ENCODE data around the gene RARG. TPM values are rescaled to one million over a fixed set of nuclear protein-coding genes. Genes with fewer than 3 reads are reported as not detected.

RARG gene
- polyA plus RNA-seq, 3 donors = 1.8 to 14.6 (median 2.3) TPM

- Mint-ChIP-seq H3K36me3 (peaks cover 17% of the 10 kb centered on the region in 2 donors), H3K27me3 (ENCODE audit: low read depth in 3 of 3) (peaks cover 3 to 18% (median 7%) of the 10 kb centered on the region in 3 donors), H3K4me1 (peaks cover 79% of the 10 kb centered on the region), H3K9me3 (peaks cover 5 to 9% (median 6%) of the 10 kb centered on the region in 7 donors), H3K4me3 (peak overlapping the region; percentile 91 to 98), H3K27ac (peak overlapping the region; percentile 88 to 100 (median 99))
- DNase-seq = peak; percentile 44 to 52 (median 48)
- Histone ChIP-seq H3K4me1 (ENCODE audit: control insufficient read depth in 1 of 2, insufficient read depth in 2 of 2, low read length in 2 of 2) (peaks cover 69 to 85% of the 10 kb centered on the region in 2 donors), H3K27me3 (ENCODE audit: control insufficient read depth in 2 of 2, insufficient read depth in 2 of 2, low read length in 2 of 2) (no peaks in the 10 kb centered on the region), H3K36me3 (replicated peaks in 1 of 2; ENCODE audit: control insufficient read depth in 1 of 2, insufficient read depth in 2 of 2, low read length in 2 of 2) (peaks cover 0 to 3% of the 10 kb centered on the region in 2 donors), H3K4me2 (replicated peaks; ENCODE audit: extremely low read depth, low read length, poor library complexity, severe bottlenecking) (peak overlapping the region; percentile 100), H3K27ac (ENCODE audit: low read depth in 1 of 2, low read length in 2 of 2) (peak overlapping the region; percentile 48 to 82), H2AFZ (ENCODE audit: insufficient read depth, low read depth, low read length, poor library complexity, severe bottlenecking) (peak overlapping the region; percentile 73), H4K20me1 (ENCODE audit: insufficient read depth, low read length) (no peaks in the 10 kb centered on the region), H3K79me2 (ENCODE audit: insufficient read depth, low read length) (peaks cover 21% of the 10 kb centered on the region), H3K9me3 (replicated peaks in 1 of 2; ENCODE audit: control insufficient read depth in 1 of 2, insufficient read depth in 1 of 2, low read length in 2 of 2) (peaks cover 0 to 7% of the 10 kb centered on the region in 2 donors), H3K9ac (ENCODE audit: insufficient read depth, low read length, poor library complexity, severe bottlenecking) (peak overlapping the region; percentile 45), H3K4me3 (replicated peaks in 1 of 3; ENCODE audit: low read depth in 2 of 3, low read length in 3 of 3) (peak overlapping the region; percentile 44 to 97 (median 84))
- TF ChIP-seq CTCF (IDR thresholded peaks at IDR 0.05) = no peak
- intact Hi-C loops (cut with micrococcal nuclease) = loop anchor here (2.0 to 10.0 kb wide), 5 partner anchors 32 to 285 kb away; partner anchors contain the start of genes AAAS (in 1 of the 2), ESPL1 (in 1 of the 2), MYG1 (in 1 of the 2) and NPFF (in 1 of the 2)
- under 1% methylated on average over 28 of the region's 53 CpGs for WGBS (ENCODE audit: insufficient coverage)
Observed at GRCh38 chr12:53219956-53220693, 11.9 kb downstream of the RARG start.

- no peak for DNase-seq
- H3K9me3 ChIP-seq (replicated peaks in 1 of 2; ENCODE audit: control insufficient read depth in 1 of 2, insufficient read depth in 1 of 2, low read length in 2 of 2) = peaks cover 0 to 7% of the 10 kb centered on the region in 2 donors
- WGBS (ENCODE audit: insufficient coverage) = 14% methylated on average over 26 of the region's 27 CpGs
- peak overlapping the region; percentile 53 to 99 (median 85) for H3K27ac Mint-ChIP-seq
- peaks cover 0 to 10% of the 10 kb centered on the region in 2 donors for H3K36me3 ChIP-seq (replicated peaks in 1 of 2; ENCODE audit: control insufficient read depth in 1 of 2, insufficient read depth in 2 of 2, low read length in 2 of 2)
- peak overlapping the region; percentile 44 to 97 (median 84) for H3K4me3 ChIP-seq (replicated peaks in 1 of 3; ENCODE audit: low read depth in 2 of 3, low read length in 3 of 3)
- peak overlapping the region; percentile 100 for H3K4me2 ChIP-seq (replicated peaks; ENCODE audit: extremely low read depth, low read length, poor library complexity, severe bottlenecking)
- peaks cover 5 to 16% (median 6%) of the 10 kb centered on the region in 3 donors for H3K27me3 Mint-ChIP-seq (ENCODE audit: low read depth in 3 of 3)
- H3K27ac ChIP-seq (ENCODE audit: low read depth in 1 of 2, low read length in 2 of 2) = peak overlapping the region in 1 of 2 donors; percentile 82
- H3K9me3 Mint-ChIP-seq = peaks cover 5 to 9% (median 7%) of the 10 kb centered on the region in 7 donors
- H3K36me3 Mint-ChIP-seq = peaks cover 23 to 24% of the 10 kb centered on the region in 2 donors
- H3K4me1 Mint-ChIP-seq = peaks cover 81% of the 10 kb centered on the region
- peak overlapping the region; percentile 45 for H3K9ac ChIP-seq (ENCODE audit: insufficient read depth, low read length, poor library complexity, severe bottlenecking)
- intact Hi-C loops (cut with micrococcal nuclease) = loop anchor here (5.0 to 10.0 kb wide), 3 partner anchors 33 to 285 kb away; partner anchors contain the start of genes AAAS (in 1 of the 2), NPFF (in 1 of the 2) and TARBP2 (in 1 of the 2)
- peaks cover 21% of the 10 kb centered on the region for H3K79me2 ChIP-seq (ENCODE audit: insufficient read depth, low read length)
- peak overlapping the region; percentile 91 to 98 for H3K4me3 Mint-ChIP-seq
- peak overlapping the region; percentile 73 for H2AFZ ChIP-seq (ENCODE audit: insufficient read depth, low read depth, low read length, poor library complexity, severe bottlenecking)
- H3K27me3 ChIP-seq (ENCODE audit: control insufficient read depth in 2 of 2, insufficient read depth in 2 of 2, low read length in 2 of 2) = no peaks in the 10 kb centered on the region
- no peaks in the 10 kb centered on the region for H4K20me1 ChIP-seq (ENCODE audit: insufficient read depth, low read length)
- H3K4me1 ChIP-seq (ENCODE audit: control insufficient read depth in 1 of 2, insufficient read depth in 2 of 2, low read length in 2 of 2) = peaks cover 69 to 88% of the 10 kb centered on the region in 2 donors
- TF ChIP-seq CTCF (IDR thresholded peaks at IDR 0.05) = no peak
Observed at GRCh38 chr12:53219292-53219955, 12.6 kb downstream of the RARG start.

Measured in CD14-positive monocyte (primary cell).